ENCODE results near the gene CDKL1.

GRCh38 chr14:50319293-50319692 is 77.4 kb downstream of the CDKL1 start:
- TF ChIP-seq TAF1 (IDR thresholded peaks at IDR 0.05; ENCODE audit: low read depth), result no peak
- TF ChIP-seq EP300 (IDR thresholded peaks at IDR 0.05; ENCODE audit: borderline replicate concordance), result no peak
- no peak for TF ChIP-seq FOXM1 (IDR thresholded peaks at IDR 0.05; ENCODE audit: borderline replicate concordance, low read depth)
- no peak for TF ChIP-seq RAD21 (IDR thresholded peaks at IDR 0.05; ENCODE audit: low read depth)
- no peak for TF ChIP-seq EGR1 (IDR thresholded peaks at IDR 0.05)
- no peak for TF ChIP-seq REST (IDR thresholded peaks at IDR 0.05; ENCODE audit: low read depth)
- TF ChIP-seq CEBPB (IDR thresholded peaks at IDR 0.05), result no peak
- TF ChIP-seq NFIC (IDR thresholded peaks at IDR 0.05), result no peak
- no peak for TF ChIP-seq YY1 (IDR thresholded peaks at IDR 0.05; ENCODE audit: low read depth)
- no peak for TF ChIP-seq TCF12 (IDR thresholded peaks at IDR 0.05; ENCODE audit: low read depth)
- TF ChIP-seq MAX (IDR thresholded peaks at IDR 0.05), result no peak
- no peak for TF ChIP-seq CREB1 (IDR thresholded peaks at IDR 0.05; ENCODE audit: low read depth)
